PC-9 (cell line): ENCODE results near the gene DSCAML1. TPM values are rescaled to one million over a fixed set of nuclear protein-coding genes. Genes with fewer than 3 reads are reported as not detected.

Experiments
- BruUV-seq: library from RNA; stranded (reverse); fragments of 400-500 nt; replicated peaks from 2 replicates; lab custom pipeline; 2021; lab: Mats Ljungman, UMichigan
- CTCF ChIA-PET: fragments of 300-600 bp; sonication (Branson Sonifier 250); formaldehyde crosslinking; loops from one replicate; lab custom pipeline; 2022; ENCODE audit warnings: antibody characterized with exemption; lab: Charles Lee
- POLR2A ChIA-PET: fragments of 300-600 bp; sonication (Branson Sonifier 250); formaldehyde crosslinking; loops from one replicate; lab custom pipeline; 2022; ENCODE audit warnings: antibody characterized with exemption; ENCODE audit not compliant: unreplicated experiment; lab: Charles Lee
- DNase-seq, 2 experiments: peaks; one replicate each; pipeline versions ENCODE4 v3.0.0 to v3.0.0-alpha.2; 2015 to 2022; ENCODE audit warnings: mixed read lengths in 1 of 2
- H2AFZ ChIP-seq: fragments of 200-600 bp; sonication (generic); 2 replicates; pipeline ENCODE4 v1.8.1; 2017; ENCODE audit warnings: antibody characterized with exemption
- H3F3A ChIP-seq: fragments of 200-600 bp; sonication (generic); 2 replicates; pipeline ENCODE4 v1.8.1; 2017; ENCODE audit warnings: antibody characterized with exemption, mild to moderate bottlenecking, low read depth; ENCODE audit not compliant: insufficient read depth
- H3K27ac ChIP-seq: fragments of 200-600 bp; sonication (generic); 2 replicates; pipeline ENCODE4 v1.6.1; 2016; ENCODE audit warnings: mixed run types
- H3K27me3 ChIP-seq: fragments of 200-600 bp; sonication (generic); 2 replicates; pipeline ENCODE4 v1.6.1; 2016; ENCODE audit warnings: low read depth, mixed run types; ENCODE audit not compliant: insufficient read depth
- H3K36me3 ChIP-seq: fragments of 200-600 bp; sonication (generic); 2 replicates; pipeline ENCODE4 v1.6.1; 2016; ENCODE audit warnings: low read depth, mixed run types
- H3K4me1 ChIP-seq: fragments of 200-600 bp; sonication (generic); replicated peaks from 2 replicates; pipeline ENCODE4 v1.6.1; 2016; ENCODE audit warnings: mixed run types; ENCODE audit not compliant: insufficient read depth
- H3K4me2 ChIP-seq: fragments of 200-600 bp; sonication (generic); 2 replicates; pipeline ENCODE4 v1.6.1; 2017; ENCODE audit warnings: mixed run types
- H3K4me3 ChIP-seq: fragments of 200-600 bp; sonication (generic); 2 replicates; pipeline ENCODE4 v1.6.1; 2016; ENCODE audit warnings: mixed run types
- H3K79me2 ChIP-seq: fragments of 200-600 bp; sonication (generic); 2 replicates; pipeline ENCODE4 v1.6.1; 2017; ENCODE audit warnings: low read depth, mixed run types
- H3K9me2 ChIP-seq: fragments of 200-600 bp; sonication (generic); 2 replicates; pipeline ENCODE4 v1.8.1; 2017; ENCODE audit warnings: mild to moderate bottlenecking; ENCODE audit not compliant: insufficient read depth
- H3K9me3 ChIP-seq: fragments of 200-600 bp; sonication (generic); 2 replicates; pipeline ENCODE4 v1.8.1; 2016; ENCODE audit warnings: low read depth; ENCODE audit not compliant: insufficient read depth
- H4K20me1 ChIP-seq: fragments of 200-600 bp; sonication (generic); 2 replicates; pipeline ENCODE4 v1.8.1; 2017; ENCODE audit not compliant: insufficient read depth
- CTCF ChIP-seq: fragments of 200-600 bp; sonication (generic); conservative IDR thresholded peaks from 2 replicates; pipeline ENCODE4 v1.6.1; 2017; ENCODE audit warnings: mixed run types, antibody characterized with exemption, mild to moderate bottlenecking, moderate library complexity
- EZH2 ChIP-seq: fragments of 200-600 bp; sonication (generic); IDR thresholded peaks from 2 replicates; pipeline ENCODE4 v1.8.0; 2017; ENCODE audit warnings: antibody characterized with exemption, low read depth
- intact Hi-C: fragments of 100-400 bp; cut with micrococcal nuclease; formaldehyde crosslinking; loops from one replicate; pipeline ENCODE4 v1.10.0; 2022; ENCODE audit not compliant: unreplicated experiment
- total RNA-seq: library from RNA; stranded (reverse); gene quantifications from 2 replicates; pipeline ENCODE4 v1.2.3, GENCODE V29; 2021

DSCAML1 gene
- total RNA-seq, 1 experiment from 2014 or later = not detected

GRCh38 chr11:117685566-117685965, 111.5 kb downstream of the DSCAML1 start:
- Histone ChIP-seq H3K27ac (no peak overlapping the region), H3K9me2 (no peaks in the 10 kb centered on the region), H3K36me3 (no peaks in the 10 kb centered on the region), H3K27me3 (peaks cover 100% of the 10 kb centered on the region), H2AFZ (no peak overlapping the region), H3K4me3 (no peak overlapping the region), H3K4me2 (no peak overlapping the region), H3K9me3 (no peaks in the 10 kb centered on the region), H3K4me1 (no peaks in the 10 kb centered on the region), H3K79me2 (no peaks in the 10 kb centered on the region), H3F3A (no peaks in the 10 kb centered on the region), H4K20me1 (no peaks in the 10 kb centered on the region)
- POLR2A ChIA-PET = no interaction called here
- no TSS peak for BruUV-seq
- intact Hi-C loops = no loop called here
- DNase-seq = no peak
- TF ChIP-seq EZH2 (no peak), CTCF (no peak)
- CTCF ChIA-PET = no interaction called here

GRCh38 chr11:117684731-117685130, 112.3 kb downstream of the DSCAML1 start:
- H3F3A ChIP-seq = no peaks in the 10 kb centered on the region
- no peak overlapping the region for H3K4me2 ChIP-seq
- peaks cover 100% of the 10 kb centered on the region for H3K27me3 ChIP-seq
- no peak for TF ChIP-seq EZH2
- TF ChIP-seq CTCF = no peak
- no TSS peak for BruUV-seq
- ChIA-PET CTCF (no interaction called here), POLR2A (no interaction called here)
- no peaks in the 10 kb centered on the region for H3K4me1 ChIP-seq
- no peaks in the 10 kb centered on the region for H3K9me3 ChIP-seq
- no peaks in the 10 kb centered on the region for H3K79me2 ChIP-seq
- no peak overlapping the region for H2AFZ ChIP-seq
- no peaks in the 10 kb centered on the region for H4K20me1 ChIP-seq
- no peaks in the 10 kb centered on the region for H3K36me3 ChIP-seq
- DNase-seq = no peak
- intact Hi-C loops = no loop called here
- H3K27ac ChIP-seq = no peak overlapping the region
- H3K4me3 ChIP-seq = no peak overlapping the region
- H3K9me2 ChIP-seq = no peaks in the 10 kb centered on the region

GRCh38 chr11:117684111-117684510, 112.9 kb downstream of the DSCAML1 start:
- intact Hi-C loops = no loop called here
- Histone ChIP-seq H3K27ac (no peak overlapping the region), H2AFZ (no peak overlapping the region), H3K4me2 (no peak overlapping the region), H3K79me2 (no peaks in the 10 kb centered on the region), H3K4me1 (no peaks in the 10 kb centered on the region), H3K36me3 (no peaks in the 10 kb centered on the region), H3K9me3 (no peaks in the 10 kb centered on the region), H3K27me3 (peaks cover 100% of the 10 kb centered on the region), H3K4me3 (no peak overlapping the region), H3F3A (no peaks in the 10 kb centered on the region), H4K20me1 (no peaks in the 10 kb centered on the region), H3K9me2 (no peaks in the 10 kb centered on the region)
- BruUV-seq = no TSS peak
- ChIA-PET POLR2A (no interaction called here), CTCF (no interaction called here)
- no peak for TF ChIP-seq EZH2
- no peak for TF ChIP-seq CTCF
- no peak for DNase-seq
